ENCODE measurements around the gene EPSTI1.
"Not testable (repeated sequence)": the region's sequence is repeated elsewhere in the genome, so short reads cannot be mapped to it uniquely, and the experiment has no call there.

The EPSTI1 gene

GRCh38 chr13:42992764-42993122, 702 bp upstream of the EPSTI1 start:
- TF ChIP-seq CTCF (IDR thresholded peaks at IDR 0.05; ENCODE audit: insufficient read depth, missing control alignments): no peak
- no peak for FAIRE-seq
- DNase-seq (ENCODE audit: insufficient read length, low spot score): no peak

- FAIRE-seq; DNase-seq (ENCODE audit: insufficient read length, low spot score): not testable (repeated sequence)
Observed at GRCh38 chr13:42991233-42991897, 676 bp downstream of the EPSTI1 start.

- TF ChIP-seq CTCF (IDR thresholded peaks at IDR 0.05; ENCODE audit: insufficient read depth, missing control alignments): no peak
- DNase-seq (ENCODE audit: insufficient read length, low spot score): no peak
- no peak for FAIRE-seq
Observed at GRCh38 chr13:42990291-42991232, 1.5 kb downstream of the EPSTI1 start.

- no peak for FAIRE-seq
- TF ChIP-seq CTCF (IDR thresholded peaks at IDR 0.05; ENCODE audit: insufficient read depth, missing control alignments): no peak
- DNase-seq (ENCODE audit: insufficient read length, low spot score): no peak
Observed at GRCh38 chr13:42986176-42986574, 5.9 kb downstream of the EPSTI1 start.

GRCh38 chr13:42985312-42986175, 6.5 kb downstream of the EPSTI1 start:
- FAIRE-seq (no peak), DNase-seq (ENCODE audit: insufficient read length, low spot score) (no peak)
- no peak for TF ChIP-seq CTCF (IDR thresholded peaks at IDR 0.05; ENCODE audit: insufficient read depth, missing control alignments)

- DNase-seq (ENCODE audit: insufficient read length, low spot score) (no peak), FAIRE-seq (no peak)
- TF ChIP-seq CTCF (IDR thresholded peaks at IDR 0.05; ENCODE audit: insufficient read depth, missing control alignments): no peak
Observed at GRCh38 chr13:42984691-42985090, 7.3 kb downstream of the EPSTI1 start.

DNA sequence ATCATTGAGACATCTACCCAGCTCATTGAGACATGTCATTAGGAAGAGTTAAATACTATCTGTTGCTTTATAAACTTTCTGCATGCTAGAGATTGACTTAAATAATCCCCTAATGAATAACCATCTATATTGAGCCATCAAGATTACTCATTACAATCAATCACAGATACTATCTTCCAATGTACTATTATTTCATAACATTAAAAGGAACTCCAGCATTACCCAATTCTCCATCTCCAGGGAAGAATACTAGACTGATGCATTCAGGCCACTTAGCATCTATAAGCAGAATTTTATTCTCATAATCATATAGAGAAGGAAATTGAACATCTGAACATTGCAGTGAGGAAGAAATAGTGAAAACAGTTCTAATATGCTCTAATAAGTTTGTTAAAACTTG, 8.0 kb downstream of the EPSTI1 start:
- no peak for FAIRE-seq
- no peak for TF ChIP-seq CTCF (IDR thresholded peaks at IDR 0.05; ENCODE audit: insufficient read depth, missing control alignments)
- no peak for DNase-seq (ENCODE audit: insufficient read length, low spot score)

Measured in D721Med (cell line).